GM23338 (cell line): Measurements from ENCODE around the gene GSTP1. TPM values are rescaled to one million over a fixed set of nuclear protein-coding genes. Genes with fewer than 3 reads are reported as not detected.

ENCODE experiments used
- ATAC-seq: fragments of 200-7000 bp; cut with Tn5 transposase; 3 replicates; pipeline ENCODE4 v1.9.1; 2020
- DNase-seq: peaks from one replicate; pipeline ENCODE4 v3.0.0-alpha.2; 2015; ENCODE audit warnings: low spot score
- H2AFZ ChIP-seq: fragments of 200-600 bp; sonication (generic); 2 replicates; pipeline ENCODE4 v1.8.0; 2016; ENCODE audit warnings: antibody characterized with exemption, mild to moderate bottlenecking, moderate library complexity
- H3F3A ChIP-seq: fragments of 200-600 bp; sonication (generic); replicated peaks from 2 replicates; pipeline ENCODE4 v1.8.0; 2017; ENCODE audit warnings: antibody characterized with exemption, mixed run types, low read depth
- H3K27ac ChIP-seq: fragments of 200-600 bp; sonication (generic); 2 replicates; pipeline ENCODE4 v1.6.1; 2016; ENCODE audit warnings: low read depth
- H3K27me3 ChIP-seq: fragments of 200-600 bp; sonication (generic); 2 replicates; pipeline ENCODE4 v1.8.0; 2016; ENCODE audit warnings: mild to moderate bottlenecking, mixed run types, moderate library complexity; ENCODE audit not compliant: insufficient read depth
- H3K36me3 ChIP-seq: fragments of 200-600 bp; sonication (generic); 2 replicates; pipeline ENCODE4 v1.8.0; 2016; ENCODE audit warnings: mild to moderate bottlenecking; ENCODE audit not compliant: insufficient read depth
- H3K4me1 ChIP-seq: fragments of 200-600 bp; sonication (generic); 2 replicates; pipeline ENCODE4 v1.8.0; 2016; ENCODE audit warnings: mild to moderate bottlenecking, moderate library complexity; ENCODE audit not compliant: insufficient read depth
- H3K4me2 ChIP-seq: fragments of 200-600 bp; sonication (generic); 2 replicates; pipeline ENCODE4 v1.7.1; 2017; ENCODE audit warnings: mixed run types
- H3K4me3 ChIP-seq: fragments of 200-600 bp; sonication (generic); 2 replicates; pipeline ENCODE4 v1.6.1; 2016; ENCODE audit warnings: mixed run types
- H3K79me2 ChIP-seq: fragments of 200-600 bp; sonication (generic); replicated peaks from 2 replicates; pipeline ENCODE4 v1.8.0; 2017; ENCODE audit warnings: mild to moderate bottlenecking; ENCODE audit not compliant: insufficient read depth
- H3K9me2 ChIP-seq: fragments of 200-600 bp; sonication (generic); 2 replicates; pipeline ENCODE4 v1.8.0; 2017; ENCODE audit not compliant: insufficient read depth
- H4K20me1 ChIP-seq: fragments of 200-600 bp; sonication (generic); replicated peaks from 2 replicates; pipeline ENCODE4 v1.8.0; 2017; ENCODE audit warnings: mild to moderate bottlenecking; ENCODE audit not compliant: insufficient read depth
- H3K27ac Mint-ChIP-seq: 2 replicates; pipeline ENCODE4 v1.8.0; 2020; ENCODE audit warnings: inconsistent platforms, mild to moderate bottlenecking, moderate library complexity, mixed read lengths
- H3K27me3 Mint-ChIP-seq: 3 replicates; pipeline ENCODE4 v1.8.0; 2022; ENCODE audit warnings: low read depth, mild to moderate bottlenecking, moderate library complexity, mixed read lengths, inconsistent platforms; ENCODE audit not compliant: insufficient read depth, poor library complexity
- H3K36me3 Mint-ChIP-seq: 3 replicates; pipeline ENCODE4 v1.8.0; 2021; ENCODE audit warnings: low read depth, mild to moderate bottlenecking, inconsistent platforms, moderate library complexity, mixed read lengths
- H3K4me1 Mint-ChIP-seq: 3 replicates; pipeline ENCODE4 v1.8.0; 2020; ENCODE audit warnings: mild to moderate bottlenecking, inconsistent platforms, mixed read lengths
- H3K4me3 Mint-ChIP-seq: 3 replicates; pipeline ENCODE4 v1.8.0; 2021; ENCODE audit warnings: moderate library complexity, mild to moderate bottlenecking, inconsistent platforms, mixed read lengths
- H3K9me3 Mint-ChIP-seq: 3 replicates; pipeline ENCODE4 v1.8.0; 2020; ENCODE audit warnings: moderate library complexity, mild to moderate bottlenecking, inconsistent platforms, mixed read lengths
- CREB1 ChIP-seq: fragments of 250-450 bp; sonication (Bioruptor Pico); IDR thresholded peaks from 2 replicates; pipeline ENCODE4 v1.5.0; 2020; ENCODE audit warnings: low read depth, mild to moderate bottlenecking, moderate library complexity
- EZH2 ChIP-seq: fragments of 200-600 bp; sonication (generic); IDR thresholded peaks from one replicate; pipeline ENCODE4 v1.8.0; 2017; ENCODE audit warnings: antibody characterized with exemption, mild to moderate bottlenecking, low read depth; ENCODE audit not compliant: unreplicated experiment
- EZH2phosphoT487 ChIP-seq: fragments of 200-600 bp; sonication (generic); IDR thresholded peaks from one replicate; pipeline ENCODE4 v1.8.1; 2018; ENCODE audit warnings: antibody characterized with exemption; ENCODE audit not compliant: unreplicated experiment
- JUNB ChIP-seq: IDR thresholded peaks from one replicate; pipeline ENCODE4 v1.6.1; 2016; ENCODE audit warnings: antibody characterized with exemption; ENCODE audit not compliant: unreplicated experiment
- NANOG ChIP-seq: IDR thresholded peaks from 2 replicates; pipeline ENCODE4 v1.6.1; 2016; ENCODE audit warnings: antibody characterized with exemption, borderline replicate concordance
- POLR2AphosphoS5 ChIP-seq: IDR thresholded peaks from 2 replicates; pipeline ENCODE4 v1.6.1; 2016; ENCODE audit warnings: antibody characterized with exemption, low read depth
- STAT1 ChIP-seq: IDR thresholded peaks from one replicate; pipeline ENCODE4 v1.6.1; 2016; ENCODE audit warnings: antibody characterized with exemption; ENCODE audit not compliant: unreplicated experiment
- ZNF114 ChIP-seq: fragments of 250-450 bp; sonication (Bioruptor Pico); IDR thresholded peaks from 2 replicates; pipeline ENCODE4 v1.5.0; 2020; ENCODE audit warnings: mild to moderate bottlenecking, moderate library complexity
- ZNF331 ChIP-seq: fragments of 250-450 bp; sonication (Bioruptor Pico); IDR thresholded peaks from 2 replicates; pipeline ENCODE4 v1.5.0; 2020; ENCODE audit warnings: low read depth, mild to moderate bottlenecking, moderate library complexity
- polyA plus RNA-seq: library from polyadenylated mRNA; unstranded; fragments of >200 nt; fragmentation: Nextera tagmentation; extraction: Ambion mirVana; gene quantifications from 2 replicates; pipeline ENCODE4 v1.2.1, GENCODE V29; 2016
- total RNA-seq: library from RNA; depleted of rRNA; stranded (reverse); fragments of >200 nt; shearing (Covaris generic); gene quantifications from 2 replicates; pipeline ENCODE4 v1.2.3, GENCODE V29; 2014
- TF ChIP-seq, protein P1 (sequence below), 2 experiments: fragments of 200-600 bp in 1 of 2; sonication (generic) in 1 of 2; conservative IDR thresholded peaks; 2 replicates each; pipeline versions ENCODE4 v1.5.1 to v1.6.1; 2016 to 2017; ENCODE audit warnings: antibody characterized with exemption in 2 of 2, low read depth in 2 of 2, mild to moderate bottlenecking in 2 of 2, moderate library complexity in 1 of 2
- TF ChIP-seq, protein P2 (sequence below): IDR thresholded peaks from 2 replicates; pipeline ENCODE4 v1.6.1; 2016; ENCODE audit warnings: antibody characterized with exemption

Gene GSTP1
- total and polyA plus RNA-seq, 2 experiments from 2014 or later: 1,776 to 1,881 TPM

DNA sequence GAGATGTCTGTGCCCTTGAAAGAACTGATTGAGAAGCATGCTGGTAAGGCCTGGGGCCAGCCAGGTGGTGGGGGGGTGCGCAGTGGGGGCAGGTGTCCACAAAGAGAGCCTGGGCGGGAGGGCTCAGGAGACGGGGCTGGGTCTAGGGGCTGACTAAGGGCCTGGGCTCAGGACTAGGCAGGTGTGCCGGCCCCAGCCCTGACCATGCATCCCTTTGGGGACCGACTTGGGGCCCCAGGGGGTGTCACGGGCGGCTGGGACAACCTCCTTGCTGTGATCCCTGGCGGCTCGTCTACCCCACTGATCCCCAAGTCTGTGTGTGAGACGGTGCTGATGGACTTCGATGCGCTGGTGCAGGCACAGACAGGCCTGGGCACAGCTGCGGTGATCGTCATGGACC lies 27.6 kb downstream of the GSTP1 start:
- no peaks in the 10 kb centered on the region for H3K36me3 ChIP-seq
- peaks cover 20% of the 10 kb centered on the region for H3K4me1 ChIP-seq
- H2AFZ ChIP-seq: no peak overlapping the region
- no peaks in the 10 kb centered on the region for H3K9me2 ChIP-seq
- ATAC-seq (no peak), DNase-seq (no peak)
- H3K27me3 ChIP-seq: peaks cover 9% of the 10 kb centered on the region
- 0 out of 2 replicates have a peak, but pooled peaks cover 3% of the 10 kb centered on the region for H3F3A ChIP-seq
- no peak overlapping the region for H3K27ac Mint-ChIP-seq
- H3K4me3 ChIP-seq: no peak overlapping the region
- peaks cover 20% of the 10 kb centered on the region for H3K27me3 Mint-ChIP-seq
- peaks cover 13% of the 10 kb centered on the region for H3K4me1 Mint-ChIP-seq
- peaks cover 29% of the 10 kb centered on the region for H3K36me3 Mint-ChIP-seq
- H4K20me1 ChIP-seq: no peaks in the 10 kb centered on the region
- no peak overlapping the region for H3K4me3 Mint-ChIP-seq
- peaks cover 9% of the 10 kb centered on the region; the same call in 1 of the 2 replicates for H3K79me2 ChIP-seq
- H3K9me3 Mint-ChIP-seq: no peaks in the 10 kb centered on the region; the same call in 2 of the 3 replicates
- no peak overlapping the region for H3K4me2 ChIP-seq
- H3K27ac ChIP-seq: no peak overlapping the region
- no peak for TF ChIP-seq CREB1 (CRISPR knock-in tag)
- TF ChIP-seq, protein P1, sequence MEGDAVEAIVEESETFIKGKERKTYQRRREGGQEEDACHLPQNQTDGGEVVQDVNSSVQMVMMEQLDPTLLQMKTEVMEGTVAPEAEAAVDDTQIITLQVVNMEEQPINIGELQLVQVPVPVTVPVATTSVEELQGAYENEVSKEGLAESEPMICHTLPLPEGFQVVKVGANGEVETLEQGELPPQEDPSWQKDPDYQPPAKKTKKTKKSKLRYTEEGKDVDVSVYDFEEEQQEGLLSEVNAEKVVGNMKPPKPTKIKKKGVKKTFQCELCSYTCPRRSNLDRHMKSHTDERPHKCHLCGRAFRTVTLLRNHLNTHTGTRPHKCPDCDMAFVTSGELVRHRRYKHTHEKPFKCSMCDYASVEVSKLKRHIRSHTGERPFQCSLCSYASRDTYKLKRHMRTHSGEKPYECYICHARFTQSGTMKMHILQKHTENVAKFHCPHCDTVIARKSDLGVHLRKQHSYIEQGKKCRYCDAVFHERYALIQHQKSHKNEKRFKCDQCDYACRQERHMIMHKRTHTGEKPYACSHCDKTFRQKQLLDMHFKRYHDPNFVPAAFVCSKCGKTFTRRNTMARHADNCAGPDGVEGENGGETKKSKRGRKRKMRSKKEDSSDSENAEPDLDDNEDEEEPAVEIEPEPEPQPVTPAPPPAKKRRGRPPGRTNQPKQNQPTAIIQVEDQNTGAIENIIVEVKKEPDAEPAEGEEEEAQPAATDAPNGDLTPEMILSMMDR (conservative IDR thresholded peaks at IDR 0.05; ENCODE audit: low read depth in 2 of 2): no peak
- TF ChIP-seq, protein P2, sequence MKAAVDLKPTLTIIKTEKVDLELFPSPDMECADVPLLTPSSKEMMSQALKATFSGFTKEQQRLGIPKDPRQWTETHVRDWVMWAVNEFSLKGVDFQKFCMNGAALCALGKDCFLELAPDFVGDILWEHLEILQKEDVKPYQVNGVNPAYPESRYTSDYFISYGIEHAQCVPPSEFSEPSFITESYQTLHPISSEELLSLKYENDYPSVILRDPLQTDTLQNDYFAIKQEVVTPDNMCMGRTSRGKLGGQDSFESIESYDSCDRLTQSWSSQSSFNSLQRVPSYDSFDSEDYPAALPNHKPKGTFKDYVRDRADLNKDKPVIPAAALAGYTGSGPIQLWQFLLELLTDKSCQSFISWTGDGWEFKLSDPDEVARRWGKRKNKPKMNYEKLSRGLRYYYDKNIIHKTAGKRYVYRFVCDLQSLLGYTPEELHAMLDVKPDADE: no peak
- TF ChIP-seq EZH2phosphoT487: no peak
- TF ChIP-seq NANOG: no peak
- TF ChIP-seq ZNF114 (CRISPR knock-in tag): no peak
- no peak for TF ChIP-seq POLR2AphosphoS5

DNA sequence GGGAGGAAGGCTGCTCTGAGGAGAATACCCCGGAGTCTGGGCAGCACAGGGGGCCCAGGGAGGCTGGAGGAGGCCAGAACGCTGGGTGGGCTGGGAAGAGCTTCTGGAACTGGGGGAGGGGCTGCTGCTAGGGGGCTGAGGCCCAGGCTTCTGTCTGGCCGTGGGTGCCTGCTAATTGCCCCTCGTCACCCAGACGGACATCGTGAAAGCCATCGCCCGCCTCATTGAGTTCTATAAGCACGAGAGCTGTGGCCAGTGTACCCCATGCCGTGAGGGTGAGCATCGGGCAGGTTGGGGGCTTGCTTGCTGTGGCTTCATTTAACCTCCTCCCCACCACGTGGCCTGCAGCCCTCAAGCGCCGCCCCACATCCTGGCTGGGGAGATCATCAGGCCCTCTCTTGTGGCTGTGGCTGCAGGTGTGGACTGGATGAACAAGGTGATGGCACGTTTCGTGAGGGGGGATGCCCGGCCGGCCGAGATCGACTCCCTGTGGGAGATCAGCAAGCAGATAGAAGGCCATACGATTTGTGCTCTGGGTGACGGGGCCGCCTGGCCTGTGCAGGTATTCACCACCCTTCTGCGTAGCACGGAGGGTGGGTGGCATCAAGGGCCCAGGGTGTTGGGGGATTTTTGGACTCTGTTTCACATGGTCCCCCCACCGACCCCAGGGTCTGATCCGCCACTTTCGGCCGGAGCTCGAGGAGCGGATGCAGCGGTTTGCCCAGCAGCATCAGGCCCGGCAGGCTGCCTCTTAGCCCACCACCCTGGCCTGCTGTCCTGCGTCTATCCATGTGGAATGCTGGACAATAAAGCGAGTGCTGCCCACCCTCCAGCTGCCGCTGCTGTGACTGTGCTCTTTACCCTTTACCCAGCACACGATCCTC lies 28.3 kb downstream of the GSTP1 start:
- Histone ChIP-seq H3K4me3 (no peak overlapping the region), H3K27ac (no peak overlapping the region), H3K36me3 (no peaks in the 10 kb centered on the region), H4K20me1 (no peaks in the 10 kb centered on the region), H2AFZ (no peak overlapping the region), H3K27me3 (peaks cover 17% of the 10 kb centered on the region), H3K4me2 (no peak overlapping the region), H3K9me2 (no peaks in the 10 kb centered on the region), H3K4me1 (peaks cover 27% of the 10 kb centered on the region), H3F3A (0 out of 2 replicates have a peak, but pooled peaks cover 3% of the 10 kb centered on the region), H3K79me2 (peaks cover 9% of the 10 kb centered on the region; the same call in 1 of the 2 replicates)
- peaks cover 27% of the 10 kb centered on the region for H3K27me3 Mint-ChIP-seq
- H3K4me3 Mint-ChIP-seq: no peak overlapping the region
- DNase-seq (no peak), ATAC-seq (no peak)
- no peak overlapping the region for H3K27ac Mint-ChIP-seq
- no peaks in the 10 kb centered on the region; the same call in 2 of the 3 replicates for H3K9me3 Mint-ChIP-seq
- peaks cover 20% of the 10 kb centered on the region for H3K4me1 Mint-ChIP-seq
- H3K36me3 Mint-ChIP-seq: peaks cover 29% of the 10 kb centered on the region
- TF ChIP-seq NANOG (no peak), ZNF114 (CRISPR knock-in tag) (no peak), EZH2 (no peak), JUNB (no peak), STAT1 (no peak), ZNF331 (CRISPR knock-in tag) (no peak), POLR2AphosphoS5 (no peak), CREB1 (CRISPR knock-in tag) (no peak)
- TF ChIP-seq, protein P2: no peak
- TF ChIP-seq, protein P1 (conservative IDR thresholded peaks at IDR 0.05; ENCODE audit: low read depth in 2 of 2): no peak
